HepG2 (cell line): ENCODE measurements around the gene ZNF213. TPM values are rescaled to one million over a fixed set of nuclear protein-coding genes. Genes with fewer than 3 reads are reported as not detected.

Experiments used
- ARNT2 ChIP-seq: sonication (generic); formaldehyde crosslinking; IDR thresholded peaks from 2 replicates; pipeline ENCODE4 v1.8.0; 2022; ENCODE audit warnings: mild to moderate bottlenecking, low read depth, missing genetic modification reagents, moderate library complexity
- ASH2L ChIP-seq: fragments of 300-600, 200-600 bp; sonication (generic); IDR thresholded peaks from 2 replicates; pipeline ENCODE4 v1.7.0; 2017; ENCODE audit warnings: low read depth, mild to moderate bottlenecking, moderate library complexity, mixed read lengths, low read length; ENCODE audit not compliant: insufficient read length
- BRCA1 ChIP-seq: sonication (generic); formaldehyde crosslinking; IDR thresholded peaks from 2 replicates; pipeline ENCODE4 v1.4.0; 2020; ENCODE audit warnings: missing genetic modification reagents
- FOXC1 ChIP-seq: sonication (generic); formaldehyde crosslinking; IDR thresholded peaks from 2 replicates; pipeline ENCODE4 v1.8.0; 2022; ENCODE audit warnings: mild to moderate bottlenecking, missing genetic modification reagents, borderline replicate concordance
- ISL2 ChIP-seq: sonication (generic); formaldehyde crosslinking; IDR thresholded peaks from 2 replicates; pipeline ENCODE4 v1.5.0; 2020; ENCODE audit warnings: missing genetic modification reagents
- KAT8 ChIP-seq: IDR thresholded peaks from 2 replicates; pipeline ENCODE4 v1.6.1; 2016; ENCODE audit warnings: missing genetic modification reagents, missing compliant biosample characterization
- NCOA2 ChIP-seq: sonication (generic); formaldehyde crosslinking; IDR thresholded peaks from 2 replicates; pipeline ENCODE4 v1.8.0; 2022; ENCODE audit warnings: inconsistent platforms
- PPARG ChIP-seq: conservative IDR thresholded peaks from 2 replicates; pipeline ENCODE4 v1.6.1; 2016; ENCODE audit warnings: missing biosample characterization, missing genetic modification reagents
- RELA ChIP-seq: sonication (generic); formaldehyde crosslinking; IDR thresholded peaks from 2 replicates; pipeline ENCODE4 v1.4.0; 2020; ENCODE audit warnings: missing genetic modification reagents
- RFX5 ChIP-seq: IDR thresholded peaks from 2 replicates; pipeline ENCODE4 v1.6.1; 2011; ENCODE audit warnings: low read depth, low read length, improper control_type of control experiment
- ZNF224 ChIP-seq: sonication (generic); formaldehyde crosslinking; IDR thresholded peaks from 2 replicates; pipeline ENCODE4 v1.5.0; 2020; ENCODE audit warnings: mild to moderate bottlenecking, missing genetic modification reagents
- ZNF367 ChIP-seq: sonication (generic); formaldehyde crosslinking; IDR thresholded peaks from 2 replicates; pipeline ENCODE4 v1.4.0; 2020; ENCODE audit warnings: missing genetic modification reagents, borderline replicate concordance
- ZNF382 ChIP-seq: sonication (generic); formaldehyde crosslinking; IDR thresholded peaks from 2 replicates; pipeline ENCODE4 v1.5.0; 2020; ENCODE audit warnings: missing genetic modification reagents, mild to moderate bottlenecking, borderline replicate concordance
- ZNF543 ChIP-seq: sonication (generic); formaldehyde crosslinking; IDR thresholded peaks from 2 replicates; pipeline ENCODE4 v1.4.0; 2020; ENCODE audit warnings: mild to moderate bottlenecking, missing genetic modification reagents
- ZNF605 ChIP-seq: sonication (generic); formaldehyde crosslinking; IDR thresholded peaks from 2 replicates; pipeline ENCODE4 v1.8.0; 2022; ENCODE audit warnings: mild to moderate bottlenecking, missing genetic modification reagents
- ZNF879 ChIP-seq: sonication (generic); formaldehyde crosslinking; IDR thresholded peaks from 2 replicates; pipeline ENCODE4 v1.8.1; 2023; ENCODE audit warnings: missing genetic modification reagents
- polyA plus RNA-seq, 8 experiments: library from polyadenylated mRNA; depleted of rRNA in 3 of 8; stranded (reverse) in 7 of 8; unstranded in 1 of 8; fragments of >200 nt; fragmentation: Illumina TruSeq in 4 of 8; extraction: Trizol in 4 of 8; gene quantifications; 2 replicates each; pipeline versions ENCODE4 v1.2.1 to v1.2.3, GENCODE V29; 2011 to 2016; ENCODE audit warnings: low read depth in 4 of 8, missing spikeins in 1 of 8, mixed read lengths in 1 of 8; ENCODE audit not compliant: insufficient read depth in 1 of 8
- total RNA-seq, 5 experiments: library from RNA; depleted of rRNA; stranded (reverse); fragments of >200 nt; fragmentation: Illumina TruSeq; extraction: Trizol; gene quantifications; 2 replicates each; pipeline ENCODE4 v1.2.3, GENCODE V29; 2016; ENCODE audit warnings: low read depth in 1 of 5
- TF ChIP-seq, protein P1 (sequence below): IDR thresholded peaks from 2 replicates; pipeline ENCODE4 v1.6.1; 2012; ENCODE audit warnings: low read length, improper control_type of control experiment
- TF ChIP-seq, protein P2 (sequence below): sonication (generic); formaldehyde crosslinking; IDR thresholded peaks from 2 replicates; pipeline ENCODE4 v1.4.0; 2020; ENCODE audit warnings: missing genetic modification reagents, borderline replicate concordance
- TF ChIP-seq, protein P3 (sequence below): sonication (generic); formaldehyde crosslinking; IDR thresholded peaks from 2 replicates; pipeline ENCODE4 v1.4.0; 2020; ENCODE audit warnings: missing genetic modification reagents

Gene ZNF213
- total and polyA plus RNA-seq, 2 of the 13 experiments (the other 11 are each of a cell fraction or from before 2014, with no cell fraction given), result 0.59 to 0.97 TPM

DNA sequence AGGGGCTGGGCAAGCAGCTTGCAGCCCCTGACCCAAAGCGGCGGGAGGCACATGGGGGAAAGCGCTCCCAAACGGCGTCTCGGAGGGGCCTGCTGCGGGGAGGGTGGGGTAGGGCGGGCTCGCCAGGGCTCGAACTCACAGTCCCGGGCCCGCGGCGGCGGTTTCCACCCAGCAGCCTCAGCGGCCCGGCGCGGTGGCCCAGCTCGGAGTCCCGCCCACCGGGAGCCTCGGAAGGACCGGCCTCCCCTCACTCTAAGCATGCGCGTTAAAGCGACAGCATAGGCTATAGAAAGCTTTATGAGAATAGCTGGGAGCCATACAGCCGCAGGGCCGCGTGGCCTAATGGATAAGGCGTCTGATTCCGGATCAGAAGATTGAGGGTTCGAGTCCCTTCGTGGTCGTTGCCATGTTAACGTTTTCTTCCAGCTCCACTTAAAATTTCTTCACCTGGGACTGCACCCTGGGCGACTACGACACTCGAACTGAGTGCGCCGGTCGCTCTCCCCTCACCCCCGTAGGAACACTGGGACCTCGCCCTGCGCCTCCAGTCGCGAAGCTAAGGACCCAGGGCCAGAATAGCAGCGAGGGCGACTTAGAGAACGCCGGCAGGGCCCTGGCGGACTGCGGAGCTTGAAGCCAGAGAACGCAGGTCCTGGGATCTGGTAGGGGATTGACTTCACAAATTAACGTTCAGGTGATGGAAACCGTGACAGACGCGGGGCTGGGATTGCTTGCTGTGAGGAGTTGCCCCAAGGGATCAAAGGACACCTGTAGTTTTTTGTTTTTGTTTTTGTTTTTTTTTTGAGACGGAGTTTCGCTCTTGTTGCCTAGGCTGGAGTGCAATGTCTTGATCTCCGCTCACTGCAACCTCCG lies 15.8 kb downstream of the ZNF213 start (continued):
- TF ChIP-seq, protein P1, sequence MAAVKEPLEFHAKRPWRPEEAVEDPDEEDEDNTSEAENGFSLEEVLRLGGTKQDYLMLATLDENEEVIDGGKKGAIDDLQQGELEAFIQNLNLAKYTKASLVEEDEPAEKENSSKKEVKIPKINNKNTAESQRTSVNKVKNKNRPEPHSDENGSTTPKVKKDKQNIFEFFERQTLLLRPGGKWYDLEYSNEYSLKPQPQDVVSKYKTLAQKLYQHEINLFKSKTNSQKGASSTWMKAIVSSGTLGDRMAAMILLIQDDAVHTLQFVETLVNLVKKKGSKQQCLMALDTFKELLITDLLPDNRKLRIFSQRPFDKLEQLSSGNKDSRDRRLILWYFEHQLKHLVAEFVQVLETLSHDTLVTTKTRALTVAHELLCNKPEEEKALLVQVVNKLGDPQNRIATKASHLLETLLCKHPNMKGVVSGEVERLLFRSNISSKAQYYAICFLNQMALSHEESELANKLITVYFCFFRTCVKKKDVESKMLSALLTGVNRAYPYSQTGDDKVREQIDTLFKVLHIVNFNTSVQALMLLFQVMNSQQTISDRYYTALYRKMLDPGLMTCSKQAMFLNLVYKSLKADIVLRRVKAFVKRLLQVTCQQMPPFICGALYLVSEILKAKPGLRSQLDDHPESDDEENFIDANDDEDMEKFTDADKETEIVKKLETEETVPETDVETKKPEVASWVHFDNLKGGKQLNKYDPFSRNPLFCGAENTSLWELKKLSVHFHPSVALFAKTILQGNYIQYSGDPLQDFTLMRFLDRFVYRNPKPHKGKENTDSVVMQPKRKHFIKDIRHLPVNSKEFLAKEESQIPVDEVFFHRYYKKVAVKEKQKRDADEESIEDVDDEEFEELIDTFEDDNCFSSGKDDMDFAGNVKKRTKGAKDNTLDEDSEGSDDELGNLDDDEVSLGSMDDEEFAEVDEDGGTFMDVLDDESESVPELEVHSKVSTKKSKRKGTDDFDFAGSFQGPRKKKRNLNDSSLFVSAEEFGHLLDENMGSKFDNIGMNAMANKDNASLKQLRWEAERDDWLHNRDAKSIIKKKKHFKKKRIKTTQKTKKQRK, result no peak
- TF ChIP-seq ZNF382 (CRISPR knock-in tag) (no peak), ZNF879 (no peak), ARNT2 (CRISPR knock-in tag) (no peak), FOXC1 (CRISPR knock-in tag) (peak; percentile 98), KAT8 (CRISPR knock-in tag) (peak; percentile 75), ASH2L (no peak), ZNF367 (CRISPR knock-in tag) (no peak), RELA (CRISPR knock-in tag) (peak; percentile 55; the same call in 1 of the 2 replicates), ZNF543 (CRISPR knock-in tag) (peak; percentile 87), NCOA2 (peak; percentile 54; the same call in 1 of the 2 replicates), ISL2 (peak; percentile 85), ZNF224 (CRISPR knock-in tag) (no peak; the same call in 1 of the 2 replicates), PPARG (CRISPR knock-in tag) (peak; percentile 46; the same call in 1 of the 2 replicates), BRCA1 (0 out of 2 replicates have a peak, but pooled peaks have one; percentile 52), ZNF605 (CRISPR knock-in tag) (peak; percentile 61; the same call in 1 of the 2 replicates), RFX5 (no peak)
- TF ChIP-seq, protein P2, sequence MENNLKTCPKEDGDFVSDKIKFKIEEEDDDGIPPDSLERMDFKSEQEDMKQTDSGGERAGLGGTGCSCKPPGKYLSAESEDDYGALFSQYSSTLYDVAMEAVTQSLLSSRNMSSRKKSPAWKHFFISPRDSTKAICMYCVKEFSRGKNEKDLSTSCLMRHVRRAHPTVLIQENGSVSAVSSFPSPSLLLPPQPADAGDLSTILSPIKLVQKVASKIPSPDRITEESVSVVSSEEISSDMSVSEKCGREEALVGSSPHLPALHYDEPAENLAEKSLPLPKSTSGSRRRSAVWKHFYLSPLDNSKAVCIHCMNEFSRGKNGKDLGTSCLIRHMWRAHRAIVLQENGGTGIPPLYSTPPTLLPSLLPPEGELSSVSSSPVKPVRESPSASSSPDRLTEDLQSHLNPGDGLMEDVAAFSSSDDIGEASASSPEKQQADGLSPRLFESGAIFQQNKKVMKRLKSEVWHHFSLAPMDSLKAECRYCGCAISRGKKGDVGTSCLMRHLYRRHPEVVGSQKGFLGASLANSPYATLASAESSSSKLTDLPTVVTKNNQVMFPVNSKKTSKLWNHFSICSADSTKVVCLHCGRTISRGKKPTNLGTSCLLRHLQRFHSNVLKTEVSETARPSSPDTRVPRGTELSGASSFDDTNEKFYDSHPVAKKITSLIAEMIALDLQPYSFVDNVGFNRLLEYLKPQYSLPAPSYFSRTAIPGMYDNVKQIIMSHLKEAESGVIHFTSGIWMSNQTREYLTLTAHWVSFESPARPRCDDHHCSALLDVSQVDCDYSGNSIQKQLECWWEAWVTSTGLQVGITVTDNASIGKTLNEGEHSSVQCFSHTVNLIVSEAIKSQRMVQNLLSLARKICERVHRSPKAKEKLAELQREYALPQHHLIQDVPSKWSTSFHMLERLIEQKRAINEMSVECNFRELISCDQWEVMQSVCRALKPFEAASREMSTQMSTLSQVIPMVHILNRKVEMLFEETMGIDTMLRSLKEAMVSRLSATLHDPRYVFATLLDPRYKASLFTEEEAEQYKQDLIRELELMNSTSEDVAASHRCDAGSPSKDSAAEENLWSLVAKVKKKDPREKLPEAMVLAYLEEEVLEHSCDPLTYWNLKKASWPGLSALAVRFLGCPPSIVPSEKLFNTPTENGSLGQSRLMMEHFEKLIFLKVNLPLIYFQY, result peak; percentile 87; the same call in 1 of the 2 replicates
- TF ChIP-seq, protein P3, sequence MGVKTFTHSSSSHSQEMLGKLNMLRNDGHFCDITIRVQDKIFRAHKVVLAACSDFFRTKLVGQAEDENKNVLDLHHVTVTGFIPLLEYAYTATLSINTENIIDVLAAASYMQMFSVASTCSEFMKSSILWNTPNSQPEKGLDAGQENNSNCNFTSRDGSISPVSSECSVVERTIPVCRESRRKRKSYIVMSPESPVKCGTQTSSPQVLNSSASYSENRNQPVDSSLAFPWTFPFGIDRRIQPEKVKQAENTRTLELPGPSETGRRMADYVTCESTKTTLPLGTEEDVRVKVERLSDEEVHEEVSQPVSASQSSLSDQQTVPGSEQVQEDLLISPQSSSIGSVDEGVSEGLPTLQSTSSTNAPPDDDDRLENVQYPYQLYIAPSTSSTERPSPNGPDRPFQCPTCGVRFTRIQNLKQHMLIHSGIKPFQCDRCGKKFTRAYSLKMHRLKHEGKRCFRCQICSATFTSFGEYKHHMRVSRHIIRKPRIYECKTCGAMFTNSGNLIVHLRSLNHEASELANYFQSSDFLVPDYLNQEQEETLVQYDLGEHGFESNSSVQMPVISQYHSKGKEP (CRISPR knock-in tag), result no peak
